Hepatocyte (in vitro differentiated cells): ENCODE data around the gene RPS17.
"Not testable (repeated sequence)": the region's sequence is repeated elsewhere in the genome, so short reads cannot be mapped to it uniquely, and the experiment has no call there.

ENCODE experiments used
- EZH2 ChIP-seq: fragments of 200-600 bp; sonication (generic); IDR thresholded peaks from 2 replicates; pipeline ENCODE4 v1.6.1; 2016; ENCODE audit warnings: antibody characterized with exemption, mild to moderate bottlenecking, borderline replicate concordance
- TF ChIP-seq, protein P1 (sequence below): fragments of 200-600 bp; sonication (generic); IDR thresholded peaks from 2 replicates; pipeline ENCODE4 v1.5.1; 2016; ENCODE audit warnings: antibody characterized with exemption, mild to moderate bottlenecking; ENCODE audit not compliant: poor library complexity

DNA sequence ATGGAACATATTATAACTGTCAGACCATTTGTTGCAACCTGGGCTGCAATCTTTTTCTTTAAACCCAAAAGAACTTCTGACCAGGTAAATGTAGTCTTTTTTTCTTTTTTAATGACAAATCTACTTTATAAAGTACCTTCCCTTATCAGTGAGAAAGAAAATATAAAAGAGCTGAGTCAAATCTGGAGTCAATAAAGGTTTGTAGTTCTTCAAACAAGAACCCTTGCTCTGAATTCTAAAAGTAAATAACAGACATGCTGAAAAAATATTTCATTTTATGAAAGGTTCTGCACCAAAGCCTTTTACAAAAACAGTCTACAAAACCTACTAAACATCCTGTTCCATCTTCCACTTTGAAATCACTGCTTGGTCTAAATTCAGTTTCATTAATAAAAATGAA, 42.3 kb downstream of the RPS17 start:
- TF ChIP-seq, protein P1, sequence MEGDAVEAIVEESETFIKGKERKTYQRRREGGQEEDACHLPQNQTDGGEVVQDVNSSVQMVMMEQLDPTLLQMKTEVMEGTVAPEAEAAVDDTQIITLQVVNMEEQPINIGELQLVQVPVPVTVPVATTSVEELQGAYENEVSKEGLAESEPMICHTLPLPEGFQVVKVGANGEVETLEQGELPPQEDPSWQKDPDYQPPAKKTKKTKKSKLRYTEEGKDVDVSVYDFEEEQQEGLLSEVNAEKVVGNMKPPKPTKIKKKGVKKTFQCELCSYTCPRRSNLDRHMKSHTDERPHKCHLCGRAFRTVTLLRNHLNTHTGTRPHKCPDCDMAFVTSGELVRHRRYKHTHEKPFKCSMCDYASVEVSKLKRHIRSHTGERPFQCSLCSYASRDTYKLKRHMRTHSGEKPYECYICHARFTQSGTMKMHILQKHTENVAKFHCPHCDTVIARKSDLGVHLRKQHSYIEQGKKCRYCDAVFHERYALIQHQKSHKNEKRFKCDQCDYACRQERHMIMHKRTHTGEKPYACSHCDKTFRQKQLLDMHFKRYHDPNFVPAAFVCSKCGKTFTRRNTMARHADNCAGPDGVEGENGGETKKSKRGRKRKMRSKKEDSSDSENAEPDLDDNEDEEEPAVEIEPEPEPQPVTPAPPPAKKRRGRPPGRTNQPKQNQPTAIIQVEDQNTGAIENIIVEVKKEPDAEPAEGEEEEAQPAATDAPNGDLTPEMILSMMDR, result not testable (repeated sequence)
- not testable (repeated sequence) for TF ChIP-seq EZH2
